Peyer's patch (tissue), 4 donors: ENCODE data around the gene COQ4. TPM values are rescaled to one million over a fixed set of nuclear protein-coding genes. Genes with fewer than 3 reads are reported as not detected.

Experiments used
- DNase-seq, 3 donors: peaks; one replicate each; pipeline ENCODE4 v3.0.0-alpha.2; 2017 to 2019
- H3K27ac ChIP-seq, 4 donors: fragments of 200-600 bp; sonication (generic); one replicate each; pipeline ENCODE4 v1.5.1; 2016 to 2019
- H3K27me3 ChIP-seq, 2 donors: fragments of 200-600 bp; sonication (generic); one replicate each; pipeline ENCODE4 v1.5.1; 2019
- H3K36me3 ChIP-seq, 3 donors: fragments of 200-600 bp; sonication (generic); one replicate each; pipeline ENCODE4 v1.5.1; 2016 to 2019
- H3K4me1 ChIP-seq, 4 donors: fragments of 200-600 bp; sonication (generic); one replicate each; pipeline ENCODE4 v1.5.1; 2016 to 2019
- H3K4me3 ChIP-seq, 4 donors: fragments of 200-600 bp; sonication (generic); 1 replicate in 3 of 4; 2 replicates in 1 of 4; pipeline ENCODE4 v1.5.1; 2016 to 2019; ENCODE audit warnings: mild to moderate bottlenecking in 1 of 4
- H3K9me3 ChIP-seq, 4 donors: fragments of 200-600 bp; sonication (generic); one replicate each; pipeline ENCODE4 v1.5.1; 2016 to 2019; ENCODE audit warnings: mild to moderate bottlenecking in 1 of 4
- POLR2A ChIP-seq, 2 donors: fragments of 450-650 bp; IDR thresholded peaks; one replicate each; pipeline ENCODE4 v1.5.1; 2017; ENCODE audit warnings: antibody characterized with exemption in 2 of 2, mild to moderate bottlenecking in 2 of 2, moderate library complexity in 2 of 2
- total RNA-seq, 4 donors: library from RNA; depleted of rRNA; stranded (reverse); fragments of >200 nt; gene quantifications; one replicate each; pipeline ENCODE4 v1.1.0, GENCODE V29; 2016
- TF ChIP-seq, protein P1 (sequence below), 6 experiments: fragments of 450-650 bp in 4 of 6; fragments of 200-600 bp in 2 of 6; sonication (generic) in 1 of 6; IDR thresholded peaks; one replicate each; pipeline ENCODE4 v1.5.1; 2017 to 2019; ENCODE audit warnings: antibody characterized with exemption in 6 of 6, mild to moderate bottlenecking in 3 of 6, moderate library complexity in 1 of 6

The COQ4 gene
- total RNA-seq = 100 to 1,000 TPM in 3 of 4 donors, 10 to 100 TPM in 1; 65.2 to 191 (median 132) TPM

DNA sequence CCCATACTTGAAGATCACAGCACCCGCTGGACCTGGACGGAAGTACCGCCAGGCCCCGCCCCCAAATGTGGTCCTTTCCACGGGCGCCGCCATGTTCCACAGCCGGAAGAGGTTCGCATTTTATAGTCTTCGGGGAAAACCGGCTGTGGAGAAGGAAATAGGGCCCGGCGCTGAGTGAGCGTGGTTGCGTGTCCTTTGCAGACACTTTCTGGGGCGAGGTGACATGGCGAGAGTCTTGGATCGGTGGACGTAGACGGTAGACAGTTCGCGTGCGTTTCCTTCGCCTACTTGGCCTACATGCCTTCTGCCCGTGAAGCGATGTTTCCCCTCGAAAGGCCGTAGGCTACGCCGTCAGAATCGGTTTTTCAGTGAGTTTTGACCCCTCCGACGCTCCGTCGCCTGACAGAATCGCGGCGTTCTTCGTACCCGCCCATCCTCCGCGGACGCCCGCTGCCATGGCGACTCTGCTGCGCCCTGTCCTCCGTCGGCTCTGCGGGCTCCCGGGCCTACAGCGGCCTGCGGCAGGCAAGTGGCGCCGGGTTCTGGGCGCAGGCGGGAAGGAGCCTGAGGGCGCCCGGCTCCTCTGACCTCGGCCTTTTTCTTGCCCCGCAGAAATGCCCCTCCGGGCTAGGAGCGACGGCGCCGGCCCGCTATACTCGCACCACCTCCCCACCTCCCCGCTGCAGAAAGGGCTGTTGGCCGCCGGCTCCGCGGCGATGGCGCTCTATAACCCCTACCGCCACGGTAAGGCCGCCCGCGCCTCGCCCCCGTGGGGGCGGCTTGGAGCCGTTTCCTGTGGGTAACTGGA, at the start of gene COQ4, which contains the start of gene TRUB2:
Gene COQ4, plus strand, starts transcription at position 436 of the 808 bp plus-strand sequence. Its CDS starts 20 bp downstream, at position 456.
Gene TRUB2, minus strand, starts transcription at position 44 of the 808 bp plus-strand sequence. Its CDS starts 39 bp downstream, at position 5.
- DNase-seq = peak; percentile 95 to 97 (median 95)
- TF ChIP-seq POLR2A (IDR thresholded peaks at IDR 0.05) = peak; percentile 35 to 41
- TF ChIP-seq, protein P1, sequence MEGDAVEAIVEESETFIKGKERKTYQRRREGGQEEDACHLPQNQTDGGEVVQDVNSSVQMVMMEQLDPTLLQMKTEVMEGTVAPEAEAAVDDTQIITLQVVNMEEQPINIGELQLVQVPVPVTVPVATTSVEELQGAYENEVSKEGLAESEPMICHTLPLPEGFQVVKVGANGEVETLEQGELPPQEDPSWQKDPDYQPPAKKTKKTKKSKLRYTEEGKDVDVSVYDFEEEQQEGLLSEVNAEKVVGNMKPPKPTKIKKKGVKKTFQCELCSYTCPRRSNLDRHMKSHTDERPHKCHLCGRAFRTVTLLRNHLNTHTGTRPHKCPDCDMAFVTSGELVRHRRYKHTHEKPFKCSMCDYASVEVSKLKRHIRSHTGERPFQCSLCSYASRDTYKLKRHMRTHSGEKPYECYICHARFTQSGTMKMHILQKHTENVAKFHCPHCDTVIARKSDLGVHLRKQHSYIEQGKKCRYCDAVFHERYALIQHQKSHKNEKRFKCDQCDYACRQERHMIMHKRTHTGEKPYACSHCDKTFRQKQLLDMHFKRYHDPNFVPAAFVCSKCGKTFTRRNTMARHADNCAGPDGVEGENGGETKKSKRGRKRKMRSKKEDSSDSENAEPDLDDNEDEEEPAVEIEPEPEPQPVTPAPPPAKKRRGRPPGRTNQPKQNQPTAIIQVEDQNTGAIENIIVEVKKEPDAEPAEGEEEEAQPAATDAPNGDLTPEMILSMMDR (IDR thresholded peaks at IDR 0.05) = no peak
- no peaks in the 10 kb centered on the region for H3K9me3 ChIP-seq
- peak within 1 kb of the TSS; percentile 63 to 94 (median 88) for H3K27ac ChIP-seq
- peaks cover 4 to 25% (median 12%) of the 10 kb centered on the region in 4 donors for H3K4me1 ChIP-seq
- H3K27me3 ChIP-seq = no peaks in the 10 kb centered on the region
- H3K36me3 ChIP-seq = peaks cover 0 to 33% (median 0%) of the 10 kb centered on the region in 3 donors
- peak within 1 kb of the TSS; percentile 73 to 91 (median 85) for H3K4me3 ChIP-seq

DNA sequence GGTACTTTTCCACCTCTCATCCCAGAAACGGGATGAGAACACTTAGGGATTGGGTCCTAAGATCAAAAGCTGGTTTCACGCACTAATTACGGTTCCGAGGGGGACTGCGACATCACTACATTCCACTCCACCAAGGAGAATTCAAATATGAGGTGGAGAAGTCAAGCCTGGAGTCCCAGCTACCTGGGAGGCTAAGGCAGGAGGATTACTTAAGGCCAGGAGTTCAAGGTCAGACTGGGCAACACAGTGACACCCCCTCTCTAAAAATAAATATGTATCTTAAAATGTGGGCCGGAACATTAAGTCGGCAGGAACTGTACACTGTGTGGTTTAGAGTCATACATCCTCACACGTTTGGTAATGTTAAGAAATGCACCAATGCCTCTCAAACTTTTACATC, 48.4 kb upstream of the COQ4 start:
- H3K4me3 ChIP-seq = peak overlapping the region in 1 of 4 donors; percentile 75
- no peak for DNase-seq

DNA sequence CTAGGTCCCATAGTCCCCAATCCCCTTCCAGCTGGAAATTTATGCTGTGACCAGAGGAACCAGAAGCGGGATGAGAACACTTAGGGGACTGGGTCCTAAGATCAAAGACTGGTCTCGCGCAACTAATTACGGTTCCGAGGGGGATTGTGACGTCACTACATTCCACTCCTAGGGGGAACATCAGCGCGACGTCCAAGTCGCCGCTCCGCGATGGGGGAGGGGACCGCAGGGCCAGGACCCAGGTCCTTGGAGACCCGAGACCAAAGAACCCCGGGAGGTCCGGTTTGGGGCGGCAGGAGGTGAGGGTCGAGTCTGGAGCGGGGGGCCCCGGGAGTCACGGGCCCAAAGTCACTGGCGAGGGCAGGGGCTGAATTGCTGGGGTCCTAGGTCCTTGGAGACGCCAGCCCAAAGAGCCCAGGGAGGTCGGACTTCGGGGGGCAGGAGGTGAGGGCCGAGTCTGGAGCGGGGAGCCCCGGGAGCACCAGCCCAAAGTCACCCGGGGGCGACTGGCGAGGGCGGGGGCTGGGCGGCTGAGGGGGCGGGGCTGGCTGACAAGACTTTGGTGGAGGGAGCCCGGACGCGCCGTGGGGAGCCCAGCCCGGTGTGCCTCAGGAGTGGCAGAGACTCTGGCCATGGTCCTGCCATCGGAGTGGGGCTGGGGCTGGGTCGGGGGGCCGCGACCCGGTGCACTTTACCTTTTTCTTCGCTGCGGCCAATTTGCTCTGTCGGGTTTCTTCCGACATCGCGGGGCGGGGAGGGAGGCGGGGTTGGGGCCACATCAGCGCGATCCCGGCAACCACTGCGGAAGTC, 47.2 kb upstream of the COQ4 start, which contains the start of gene GOLGA2:
Gene GOLGA2, minus strand, starts transcription at position 810 of the 810 bp plus-strand sequence. Its CDS starts 31 bp downstream, at position 779.
- Histone ChIP-seq H3K27ac (peak within 1 kb of the TSS; percentile 82 to 94 (median 90)), H3K4me1 (peaks cover 0 to 26% (median 5%) of the 10 kb centered on the region in 4 donors), H3K36me3 (peaks cover 0 to 27% (median 0%) of the 10 kb centered on the region in 3 donors), H3K9me3 (no peaks in the 10 kb centered on the region), H3K4me3 (peak within 1 kb of the TSS; percentile 75 to 94 (median 84)), H3K27me3 (no peaks in the 10 kb centered on the region)
- peak in 1 of 3 donors; percentile 99 for DNase-seq
- TF ChIP-seq POLR2A (IDR thresholded peaks at IDR 0.05) = no peak
- TF ChIP-seq, protein P1 (IDR thresholded peaks at IDR 0.05) = no peak

More for the DNA sequence above, 48.4 kb upstream of the COQ4 start:
- Histone ChIP-seq H3K36me3 (peaks cover 0 to 27% (median 0%) of the 10 kb centered on the region in 3 donors), H3K27ac (no peak overlapping the region), H3K9me3 (no peaks in the 10 kb centered on the region), H3K4me1 (peaks cover 0 to 26% (median 5%) of the 10 kb centered on the region in 4 donors), H3K27me3 (no peaks in the 10 kb centered on the region)
- TF ChIP-seq, protein P1 (IDR thresholded peaks at IDR 0.05) = no peak
- no peak for TF ChIP-seq POLR2A (IDR thresholded peaks at IDR 0.05)

DNA sequence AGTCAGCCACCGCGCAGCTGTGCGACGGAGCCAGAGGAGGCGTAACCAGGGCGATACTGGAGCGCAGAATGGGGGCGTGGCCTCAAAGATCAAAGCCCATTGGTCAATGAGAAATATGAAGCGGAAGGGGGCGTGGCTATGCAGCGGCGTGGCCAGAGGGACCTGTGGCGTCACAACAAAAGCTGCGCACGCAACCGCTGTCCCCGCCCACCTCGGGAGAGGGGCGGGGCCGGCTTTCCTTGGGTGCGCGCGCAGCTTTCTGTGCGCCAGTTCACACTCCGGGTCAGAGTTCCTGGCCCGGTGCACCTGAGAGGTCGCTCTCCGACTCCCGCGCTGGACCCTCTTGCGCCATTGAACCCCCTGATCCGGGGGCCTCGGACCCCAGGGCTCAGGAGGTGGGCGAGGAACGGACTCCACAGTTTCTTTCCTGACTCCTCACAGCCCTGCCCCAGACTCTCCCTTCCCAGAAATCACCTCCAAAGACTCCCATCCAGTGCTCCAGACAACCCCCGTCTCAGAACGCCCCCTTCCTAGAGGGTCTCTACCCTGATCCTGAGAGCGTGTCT, 46.5 kb upstream of the COQ4 start, which contains the start of gene SWI5:
Gene SWI5, plus strand, starts transcription at position 269 of the 566 bp plus-strand sequence.
- Histone ChIP-seq H3K4me3 (peak within 1 kb of the TSS; percentile 75 to 94 (median 84)), H3K4me1 (peaks cover 0 to 26% (median 5%) of the 10 kb centered on the region in 4 donors), H3K36me3 (peaks cover 0 to 22% (median 0%) of the 10 kb centered on the region in 3 donors), H3K27ac (peak within 1 kb of the TSS; percentile 82 to 94 (median 90)), H3K9me3 (no peaks in the 10 kb centered on the region), H3K27me3 (no peaks in the 10 kb centered on the region)
- TF ChIP-seq, protein P1 (IDR thresholded peaks at IDR 0.05) = peak in 1 of 6 experiments; percentile 5
- peak; percentile 97 to 98 for TF ChIP-seq POLR2A (IDR thresholded peaks at IDR 0.05)
- DNase-seq = peak in 2 of 3 donors; percentile 100
